ENCODE data around the gene CHD9NB. TPM values are rescaled to one million over a fixed set of nuclear protein-coding genes. Genes with fewer than 3 reads are reported as not detected.
"Not testable (repeated sequence)": the region's sequence is repeated elsewhere in the genome, so short reads cannot be mapped to it uniquely, and the experiment has no call there.

The CHD9NB gene
- polyA plus RNA-seq, 6 donors from 2014 or later, result 0.16 TPM; not detected in 5

DNA sequence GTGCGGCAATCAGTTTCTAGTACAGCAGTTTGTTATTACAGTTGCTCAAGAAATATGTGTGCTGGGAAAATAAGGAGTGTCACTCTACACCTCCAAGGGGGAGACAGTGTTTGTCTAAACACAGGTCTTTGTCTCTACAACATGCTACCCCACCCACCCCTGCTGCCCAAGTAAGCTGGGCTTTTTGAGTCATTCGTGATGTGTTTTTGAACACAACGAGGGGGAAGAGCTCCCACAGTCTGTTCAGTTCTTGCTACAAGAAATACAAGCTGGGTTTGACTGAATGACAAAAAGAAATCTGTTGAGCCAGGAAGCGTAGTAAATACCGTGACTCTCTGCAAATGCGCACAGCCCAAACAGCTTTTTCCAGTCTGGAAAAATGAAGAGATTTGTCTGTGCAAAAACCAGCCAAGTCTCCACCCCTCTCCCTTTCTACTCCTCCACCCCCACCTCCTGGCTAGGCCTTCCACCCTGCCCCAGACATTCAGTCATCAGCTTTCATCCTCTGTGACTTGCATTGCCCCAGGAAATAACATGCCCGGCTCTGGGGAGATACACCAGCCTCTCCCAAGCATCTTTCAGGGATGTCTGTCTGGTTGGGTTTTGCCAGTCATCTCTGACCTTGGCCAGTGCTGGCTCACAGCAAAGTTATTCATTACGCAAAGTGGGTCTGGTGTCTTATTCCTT, 27.8 kb upstream of the CHD9NB start:
- Mint-ChIP-seq H3K4me3 (no peak overlapping the region), H3K27ac (no peak overlapping the region), H3K4me1 (peaks cover 21 to 57% (median 43%) of the 10 kb centered on the region in 3 donors), H3K36me3 (peaks cover 9 to 25% of the 10 kb centered on the region in 2 donors), H3K9me3 (no peaks in the 10 kb centered on the region), H3K27me3 (no peaks in the 10 kb centered on the region)
- ATAC-seq (ENCODE audit: low read depth in 2 of 2), result no peak
- no peak for DNase-seq

DNA sequence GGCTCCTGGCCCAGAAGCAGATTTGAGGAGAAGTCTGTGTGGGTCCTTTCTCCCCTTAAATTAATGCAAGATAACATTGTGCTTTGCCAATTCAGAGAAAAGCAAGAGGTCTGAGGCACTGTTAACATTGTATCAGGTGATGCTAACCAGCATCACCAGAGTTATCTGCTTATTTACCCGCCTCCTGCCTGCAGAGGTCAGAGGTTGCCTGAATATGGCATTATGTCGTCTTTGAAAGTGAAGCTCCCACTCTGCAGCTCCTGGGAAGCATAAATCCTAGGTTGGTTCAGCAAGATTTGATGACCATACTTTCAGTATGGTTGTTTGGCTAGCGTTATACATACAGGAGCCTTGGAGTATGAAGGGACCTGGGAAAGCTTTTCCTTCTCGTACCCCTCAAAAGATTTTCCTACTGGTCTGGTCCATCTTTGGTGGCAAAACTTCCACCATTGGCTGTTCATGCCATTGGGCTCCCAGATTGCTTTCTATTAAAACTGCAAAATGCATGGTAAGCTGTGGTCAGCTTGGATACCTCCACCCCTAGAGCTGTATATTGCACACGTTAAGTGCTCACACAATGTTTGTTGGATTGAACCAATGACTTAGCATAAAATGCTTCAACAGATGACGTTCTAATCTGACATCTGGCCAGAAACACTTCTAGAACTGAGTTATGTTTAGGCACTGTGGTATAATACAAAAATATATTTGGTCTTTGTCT, 26.2 kb upstream of the CHD9NB start:
- Mint-ChIP-seq H3K27me3 (no peaks in the 10 kb centered on the region), H3K4me3 (no peak overlapping the region), H3K4me1 (peaks cover 25 to 60% (median 56%) of the 10 kb centered on the region in 3 donors), H3K9me3 (peaks cover 0 to 3% (median 2%) of the 10 kb centered on the region in 7 donors), H3K27ac (peak overlapping the region in 1 of 6 donors; percentile 42), H3K36me3 (peaks cover 12 to 33% of the 10 kb centered on the region in 2 donors)
- ATAC-seq (ENCODE audit: low read depth in 2 of 2), result no peak
- no peak for DNase-seq

DNA sequence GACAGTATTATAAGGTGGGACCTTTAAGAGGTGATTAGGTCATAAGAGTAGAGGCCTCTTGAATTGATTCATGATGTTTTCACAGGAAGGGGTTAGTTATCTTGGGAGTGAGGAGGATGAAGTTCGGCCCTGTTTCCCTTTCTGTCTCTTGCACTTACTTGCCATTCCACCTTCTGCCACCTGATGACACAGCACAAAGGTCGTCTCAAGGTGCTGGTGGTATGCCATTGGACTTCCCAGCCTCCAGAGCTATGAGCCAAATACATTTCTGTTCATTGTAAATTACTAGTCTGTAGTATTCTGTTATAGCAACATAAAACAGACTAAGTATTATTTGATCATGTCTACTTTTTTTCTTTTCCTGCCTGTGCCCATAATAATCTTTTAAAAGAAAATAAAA, 25.6 kb upstream of the CHD9NB start:
- Mint-ChIP-seq H3K4me1 (peaks cover 31 to 64% (median 62%) of the 10 kb centered on the region in 3 donors), H3K27me3 (no peaks in the 10 kb centered on the region), H3K27ac (peak overlapping the region in 2 of 6 donors; percentile 42 to 49), H3K4me3 (peak overlapping the region in 2 of 8 donors; percentile 21 to 24), H3K36me3 (peaks cover 16 to 36% of the 10 kb centered on the region in 2 donors), H3K9me3 (peaks cover 0 to 7% (median 6%) of the 10 kb centered on the region in 7 donors)
- no peak for DNase-seq
- no peak for ATAC-seq (ENCODE audit: low read depth in 2 of 2)

DNA sequence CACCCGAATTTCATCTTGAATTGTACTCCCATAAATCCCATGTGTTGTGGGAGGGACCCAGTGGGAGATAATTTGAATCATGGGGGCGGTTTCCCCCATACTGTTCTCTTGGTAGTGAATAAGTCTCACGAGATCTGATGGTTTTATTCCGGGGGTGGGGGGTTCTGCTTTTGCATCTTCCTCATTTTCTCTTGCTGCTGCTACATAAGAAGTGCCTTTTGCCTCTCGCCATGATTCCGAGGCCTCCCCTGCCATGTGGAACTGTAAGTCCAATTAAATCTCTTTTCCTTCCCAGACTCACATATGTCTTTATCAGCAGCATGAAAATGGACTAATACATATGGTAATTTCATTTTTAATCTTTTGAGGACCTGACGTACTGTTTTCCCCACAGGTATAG, 22.8 kb upstream of the CHD9NB start:
- DNase-seq, result not testable (repeated sequence)

DNA sequence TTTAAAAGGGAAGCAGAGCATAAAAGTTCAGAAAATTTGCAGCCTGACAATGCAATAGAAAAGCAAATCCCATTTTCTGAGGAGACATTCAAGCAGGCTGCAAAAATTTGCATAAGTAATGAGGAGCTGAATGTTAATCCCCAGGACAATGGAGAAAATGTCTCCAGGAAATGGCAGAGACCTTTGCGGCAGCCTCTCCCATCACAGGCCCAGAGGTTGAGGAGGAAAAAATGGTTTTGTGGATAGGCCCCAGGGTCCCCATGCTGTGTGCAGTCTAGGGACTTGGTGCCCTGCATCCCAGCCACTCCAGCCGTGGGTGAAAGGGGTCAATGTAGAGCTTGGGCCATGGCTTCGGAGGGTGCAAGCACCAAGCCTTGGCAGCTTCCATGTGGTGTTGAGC, 21.6 kb upstream of the CHD9NB start:
- H3K36me3 Mint-ChIP-seq, result peaks cover 11 to 28% of the 10 kb centered on the region in 2 donors
- peaks cover 46 to 74% (median 73%) of the 10 kb centered on the region in 3 donors for H3K4me1 Mint-ChIP-seq
- not testable (repeated sequence) for DNase-seq; ATAC-seq (ENCODE audit: low read depth in 2 of 2); H3K27me3 Mint-ChIP-seq; H3K9me3 Mint-ChIP-seq
- H3K27ac Mint-ChIP-seq, result peak overlapping the region in 1 of 6 donors; percentile 67
- H3K4me3 Mint-ChIP-seq, result peak overlapping the region in 1 of 8 donors; percentile 15

More for the DNA sequence above, 22.8 kb upstream of the CHD9NB start:
- not testable (repeated sequence) for H3K27me3 Mint-ChIP-seq; H3K9me3 Mint-ChIP-seq; ATAC-seq (ENCODE audit: low read depth in 2 of 2)
- peaks cover 36 to 72% (median 63%) of the 10 kb centered on the region in 3 donors for H3K4me1 Mint-ChIP-seq
- peak overlapping the region in 2 of 8 donors; percentile 45 to 84 for H3K4me3 Mint-ChIP-seq
- H3K27ac Mint-ChIP-seq, result peak overlapping the region in 2 of 6 donors; percentile 21 to 56
- peaks cover 11 to 28% of the 10 kb centered on the region in 2 donors for H3K36me3 Mint-ChIP-seq

DNA sequence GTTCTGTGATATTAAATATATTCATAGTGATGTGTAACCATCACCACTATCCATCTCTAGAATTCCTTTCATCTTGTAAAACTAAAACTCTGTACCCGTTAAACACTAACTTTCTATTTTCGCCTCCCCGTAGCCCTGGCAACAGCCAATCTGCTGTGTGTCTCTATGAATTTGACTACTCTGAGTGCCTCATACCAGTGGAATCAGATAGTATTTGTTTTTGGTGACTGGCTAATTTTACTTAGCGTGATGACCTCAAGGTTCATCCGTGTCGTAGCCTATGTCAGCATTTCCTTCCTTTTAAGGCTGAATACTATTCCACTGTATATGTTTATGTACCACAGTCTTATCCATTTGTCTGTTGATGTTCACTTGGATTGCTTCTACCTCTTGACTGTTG, 20.3 kb upstream of the CHD9NB start:
- Mint-ChIP-seq H3K4me3 (peak overlapping the region in 5 of 8 donors; percentile 6 to 24 (median 10)), H3K4me1 (peaks cover 56 to 76% (median 73%) of the 10 kb centered on the region in 3 donors), H3K9me3 (peaks cover 0 to 7% (median 6%) of the 10 kb centered on the region in 7 donors), H3K36me3 (peaks cover 11 to 19% of the 10 kb centered on the region in 2 donors), H3K27me3 (no peaks in the 10 kb centered on the region), H3K27ac (peak overlapping the region in 2 of 6 donors; percentile 62 to 88)
- ATAC-seq (ENCODE audit: low read depth in 2 of 2) (no peak), DNase-seq (no peak)

DNA sequence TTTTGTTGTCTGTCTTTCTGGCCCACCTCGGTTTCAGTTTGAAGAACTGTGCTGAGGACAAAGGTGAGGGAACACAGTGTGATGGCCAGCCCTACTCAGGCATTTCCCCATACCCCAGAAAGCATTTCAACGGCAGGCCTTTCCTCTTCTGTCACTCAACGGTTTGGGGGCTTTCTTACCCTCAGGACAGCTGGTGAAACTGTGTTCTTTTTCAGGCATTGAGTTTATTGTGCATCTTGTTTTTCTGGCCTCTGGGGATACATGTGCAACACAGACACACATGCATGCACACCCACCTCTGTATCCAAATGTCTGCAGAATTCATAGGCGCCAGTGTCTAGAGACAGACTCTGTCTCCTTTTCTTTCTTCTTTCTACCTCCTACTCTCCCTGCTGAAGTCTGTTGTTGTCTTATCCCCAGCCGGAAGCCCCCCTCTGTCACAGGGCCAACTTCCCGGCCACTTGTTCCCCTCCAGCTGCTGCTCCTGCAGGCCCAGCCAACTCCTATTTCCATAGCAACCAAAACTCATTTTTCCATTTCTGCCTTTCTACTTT, 19.1 kb upstream of the CHD9NB start:
- Mint-ChIP-seq H3K4me3 (peak overlapping the region; percentile 13 to 91 (median 81)), H3K4me1 (peaks cover 60 to 81% (median 77%) of the 10 kb centered on the region in 3 donors), H3K36me3 (peaks cover 11 to 16% of the 10 kb centered on the region in 2 donors), H3K9me3 (peaks cover 0 to 7% (median 6%) of the 10 kb centered on the region in 7 donors), H3K27me3 (no peaks in the 10 kb centered on the region), H3K27ac (peak overlapping the region; percentile 22 to 96 (median 84))
- DNase-seq (no peak), ATAC-seq (ENCODE audit: low read depth in 2 of 2) (peak; percentile 36 to 49)

DNA sequence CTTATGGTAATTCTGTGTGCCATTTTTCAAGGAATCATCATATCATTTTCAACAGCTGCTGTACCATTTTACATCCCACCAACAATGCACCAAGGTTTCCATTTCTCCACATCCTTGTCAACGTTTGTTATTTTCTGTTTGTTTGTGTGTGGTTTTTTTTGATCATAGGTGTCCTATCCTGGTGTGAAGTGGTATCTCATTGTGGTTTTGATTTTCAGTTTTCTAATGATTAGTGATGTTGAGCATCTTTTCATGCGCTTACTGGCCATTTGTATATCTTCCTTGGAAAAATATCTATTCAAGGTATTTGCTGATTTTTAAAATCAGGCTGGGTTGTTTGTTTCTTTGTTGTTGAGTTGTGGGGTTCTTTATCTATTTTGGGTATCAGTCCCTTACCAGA, 17.1 kb upstream of the CHD9NB start:
- H3K27ac Mint-ChIP-seq, result peak overlapping the region in 4 of 6 donors; percentile 54 to 87 (median 81)
- DNase-seq (no peak), ATAC-seq (ENCODE audit: low read depth in 2 of 2) (no peak)
- peaks cover 68 to 91% (median 85%) of the 10 kb centered on the region in 3 donors for H3K4me1 Mint-ChIP-seq
- peaks cover 0 to 7% (median 6%) of the 10 kb centered on the region in 7 donors for H3K9me3 Mint-ChIP-seq
- peaks cover 7% of the 10 kb centered on the region in 2 donors for H3K36me3 Mint-ChIP-seq
- peak overlapping the region in 3 of 8 donors; percentile 32 to 77 (median 40) for H3K4me3 Mint-ChIP-seq
- no peaks in the 10 kb centered on the region for H3K27me3 Mint-ChIP-seq

DNA sequence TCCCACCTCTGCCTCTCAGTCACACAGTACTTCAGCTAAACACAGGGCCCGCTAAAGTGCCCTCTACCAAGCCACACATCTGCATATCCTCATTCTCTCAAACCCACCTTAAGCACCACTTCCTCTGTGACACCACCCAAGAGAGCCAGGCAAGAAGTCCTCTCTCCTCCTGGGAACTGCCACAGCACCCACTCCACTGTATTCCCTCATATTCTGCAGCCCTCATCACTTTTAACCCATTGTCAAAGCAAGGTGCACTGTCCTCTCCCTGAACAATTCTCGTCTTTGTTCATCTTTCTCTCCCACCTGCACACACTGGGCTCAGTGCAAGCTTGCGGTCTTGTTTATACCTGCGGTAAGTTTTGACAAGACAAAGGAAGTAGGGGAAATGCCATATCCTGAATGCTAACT, 15.7 kb upstream of the CHD9NB start:
- no peaks in the 10 kb centered on the region for H3K9me3 Mint-ChIP-seq
- ATAC-seq (ENCODE audit: low read depth in 2 of 2) (peak; percentile 79 to 85), DNase-seq (peak; percentile 48)
- no peaks in the 10 kb centered on the region for H3K27me3 Mint-ChIP-seq
- H3K27ac Mint-ChIP-seq, result peak overlapping the region; percentile 21 to 93 (median 62)
- H3K4me3 Mint-ChIP-seq, result peak overlapping the region; percentile 47 to 91 (median 74)
- no peaks in the 10 kb centered on the region for H3K36me3 Mint-ChIP-seq
- peaks cover 70 to 92% (median 82%) of the 10 kb centered on the region in 3 donors for H3K4me1 Mint-ChIP-seq

DNA sequence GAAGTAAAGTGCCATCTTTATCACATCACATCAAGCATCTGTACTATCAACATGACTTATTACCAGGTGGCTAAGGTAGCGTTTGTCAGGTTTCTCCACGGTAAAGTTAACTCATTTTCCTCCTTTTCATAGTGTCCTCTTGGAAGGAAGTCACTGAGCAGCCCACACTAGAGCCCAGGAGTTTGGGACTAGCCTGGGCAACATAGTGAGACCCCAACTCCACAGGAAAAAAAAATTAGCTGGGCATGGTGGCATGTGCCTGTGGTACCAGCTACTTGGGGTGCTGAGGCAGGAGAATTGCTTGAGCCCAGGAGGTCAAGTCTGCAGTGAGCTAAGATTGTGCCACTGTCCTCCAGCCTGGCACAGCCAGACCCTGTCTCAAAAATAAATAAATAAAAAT, 15.0 kb upstream of the CHD9NB start:
- no peak for DNase-seq

DNA sequence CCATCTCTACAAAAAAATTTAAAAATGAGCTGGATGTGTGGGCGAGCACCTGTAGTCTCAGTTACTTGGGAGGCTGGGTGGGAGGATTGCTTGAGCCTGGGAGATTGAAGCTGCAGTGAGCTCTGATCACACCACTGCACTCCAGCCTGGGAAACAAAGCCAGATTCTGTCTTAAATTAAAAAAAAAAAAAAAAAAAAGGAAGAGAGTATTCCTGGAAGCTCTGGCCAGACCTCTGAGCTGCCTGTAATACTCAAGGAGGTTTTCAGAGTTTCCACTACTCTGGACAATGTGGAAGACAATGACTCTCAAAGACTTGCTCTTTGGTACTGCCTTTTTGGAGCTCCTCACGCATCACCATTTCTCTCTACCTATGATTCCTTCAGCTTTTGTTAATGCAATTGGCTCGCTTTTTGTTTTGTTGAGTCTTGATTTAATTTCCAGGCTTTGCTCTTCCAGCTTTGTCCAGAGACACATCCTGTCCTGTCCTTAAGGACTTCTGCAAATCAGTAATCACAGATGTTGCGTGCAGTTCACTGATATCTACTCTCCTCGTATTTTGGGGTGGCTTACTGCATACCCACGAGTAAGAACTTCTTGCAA, 12.9 kb upstream of the CHD9NB start:
- ATAC-seq (ENCODE audit: low read depth in 2 of 2) (no peak), DNase-seq (no peak)
- no peaks in the 10 kb centered on the region for H3K27me3 Mint-ChIP-seq
- H3K9me3 Mint-ChIP-seq, result no peaks in the 10 kb centered on the region
- H3K4me1 Mint-ChIP-seq, result peaks cover 60 to 91% (median 76%) of the 10 kb centered on the region in 3 donors
- no peaks in the 10 kb centered on the region for H3K36me3 Mint-ChIP-seq
- H3K4me3 Mint-ChIP-seq, result peak overlapping the region in 5 of 8 donors; percentile 2 to 90 (median 13)
- H3K27ac Mint-ChIP-seq, result peak overlapping the region in 4 of 6 donors; percentile 74 to 95 (median 90)

More for the DNA sequence above, 15.0 kb upstream of the CHD9NB start:
- Mint-ChIP-seq H3K4me1 (peaks cover 64 to 88% (median 75%) of the 10 kb centered on the region in 3 donors), H3K36me3 (no peaks in the 10 kb centered on the region), H3K9me3 (no peaks in the 10 kb centered on the region), H3K27ac (peak overlapping the region in 4 of 6 donors; percentile 22 to 93 (median 70)), H3K27me3 (no peaks in the 10 kb centered on the region), H3K4me3 (peak overlapping the region in 2 of 8 donors; percentile 12 to 59)
- ATAC-seq (ENCODE audit: low read depth in 2 of 2), result no peak

DNA sequence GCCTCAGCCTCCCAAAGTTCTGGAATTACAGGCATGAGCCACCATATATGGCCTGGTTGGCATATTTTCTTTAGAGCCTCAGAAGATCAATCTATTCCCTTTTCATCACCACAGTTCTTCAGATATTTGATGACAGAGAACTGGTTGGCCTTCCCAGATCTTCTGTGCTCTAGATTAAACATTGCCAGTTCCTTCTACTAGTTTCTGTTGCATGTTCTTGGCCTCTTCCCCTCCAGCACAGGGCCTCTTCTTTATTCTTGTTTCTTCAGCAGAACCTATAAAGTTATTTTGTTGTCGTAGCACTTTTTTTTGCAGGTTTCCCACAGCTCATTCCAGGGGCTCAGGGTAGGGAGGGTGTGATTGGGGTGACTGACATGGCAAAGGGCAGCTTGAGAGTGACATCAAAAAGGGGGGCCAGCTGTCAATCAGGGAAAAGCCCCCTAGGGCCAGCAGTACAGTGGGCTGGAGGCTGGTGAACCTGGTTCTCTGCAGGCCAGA, 11.4 kb upstream of the CHD9NB start:
- Mint-ChIP-seq H3K36me3 (no peaks in the 10 kb centered on the region), H3K4me1 (peaks cover 48 to 91% (median 63%) of the 10 kb centered on the region in 3 donors), H3K27me3 (no peaks in the 10 kb centered on the region), H3K9me3 (no peaks in the 10 kb centered on the region), H3K27ac (peak overlapping the region; percentile 58 to 96 (median 85)), H3K4me3 (peak overlapping the region; percentile 7 to 90 (median 74))
- ATAC-seq (ENCODE audit: low read depth in 2 of 2), result no peak
- DNase-seq, result no peak
